ENCODE results near the gene ISL2.

The ISL2 gene

GRCh38 chr15:76328106-76328696, 8.4 kb upstream of the ISL2 start:
- DNase-seq, result no peak

- DNase-seq, result no peak
Observed at GRCh38 chr15:76328958-76329357, 7.6 kb upstream of the ISL2 start.

GRCh38 chr15:76330080-76330680, 6.4 kb upstream of the ISL2 start:
- DNase-seq, result no peak

- no peak for DNase-seq
Observed at GRCh38 chr15:76332796-76333195, 3.8 kb upstream of the ISL2 start.

- no peak for DNase-seq
Observed at GRCh38 chr15:76333309-76333708, 3.3 kb upstream of the ISL2 start.

- DNase-seq, result no peak
Observed at GRCh38 chr15:76333720-76334437, 2.7 kb upstream of the ISL2 start.

GRCh38 chr15:76334438-76335306, 1.9 kb upstream of the ISL2 start:
- no peak for DNase-seq

GRCh38 chr15:76335307-76336253, 993 bp upstream of the ISL2 start:
- DNase-seq, result no peak

- no peak for DNase-seq
Observed at GRCh38 chr15:76337059-76337695, 604 bp downstream of the ISL2 start.

- DNase-seq, result no peak
Observed at GRCh38 chr15:76337696-76338485, 1.3 kb downstream of the ISL2 start.

- no peak for DNase-seq
Observed at GRCh38 chr15:76338486-76339304, 2.1 kb downstream of the ISL2 start.

- DNase-seq, result no peak
Observed at GRCh38 chr15:76339305-76340197, 3.0 kb downstream of the ISL2 start.

- DNase-seq, result no peak
Observed at GRCh38 chr15:76340198-76340802, 3.7 kb downstream of the ISL2 start.

GRCh38 chr15:76340803-76341365, 4.3 kb downstream of the ISL2 start:
- DNase-seq, result peak; percentile 39

- no peak for DNase-seq
Observed at GRCh38 chr15:76341366-76342057, 4.9 kb downstream of the ISL2 start.

GRCh38 chr15:76342058-76342381, 5.4 kb downstream of the ISL2 start:
- DNase-seq, result no peak

- no peak for DNase-seq
Observed at GRCh38 chr15:76342382-76343201, 6.0 kb downstream of the ISL2 start.

Measured in stimulated activated CD4-positive, alpha-beta T cell treated with anti-CD3 and anti-CD28 coated beads, Interleukin-4, amount 100 ng/mL, for 24 hours (primary cell).